Immature natural killer cell (primary cell): ENCODE data around the gene TRPV2. TPM values are rescaled to one million over a fixed set of nuclear protein-coding genes. Genes with fewer than 3 reads are reported as not detected.
"Not testable (repeated sequence)": the region's sequence is repeated elsewhere in the genome, so short reads cannot be mapped to it uniquely, and the experiment has no call there.

Experiments
- DNase-seq, 3 donors: peaks; one replicate each; pipeline ENCODE4 v3.0.0; 2022; ENCODE audit warnings: mixed read lengths in 1 of 3
- H3K27ac Mint-ChIP-seq, 6 donors: one replicate each; pipeline ENCODE4 v1.8.0; 2020; ENCODE audit warnings: mixed read lengths in 6 of 6, mild to moderate bottlenecking in 5 of 6, inconsistent platforms in 4 of 6, moderate library complexity in 3 of 6
- H3K27me3 Mint-ChIP-seq, 3 donors: one replicate each; pipeline ENCODE4 v1.8.0; 2020 to 2021; ENCODE audit warnings: low read depth in 3 of 3, mild to moderate bottlenecking in 3 of 3, mixed read lengths in 3 of 3, moderate library complexity in 3 of 3, inconsistent platforms in 1 of 3
- H3K36me3 Mint-ChIP-seq, 3 donors: one replicate each; pipeline ENCODE4 v1.8.0; 2020; ENCODE audit warnings: mixed read lengths in 3 of 3, inconsistent platforms in 2 of 3, mild to moderate bottlenecking in 2 of 3
- H3K4me1 Mint-ChIP-seq, 2 donors: one replicate each; pipeline ENCODE4 v1.8.0; 2020; ENCODE audit warnings: inconsistent platforms in 2 of 2, mild to moderate bottlenecking in 2 of 2, mixed read lengths in 2 of 2, moderate library complexity in 1 of 2
- H3K4me3 Mint-ChIP-seq, 5 donors: one replicate each; pipeline ENCODE4 v1.8.0; 2020; ENCODE audit warnings: mild to moderate bottlenecking in 5 of 5, mixed read lengths in 5 of 5, inconsistent platforms in 3 of 5, moderate library complexity in 3 of 5
- H3K9me3 Mint-ChIP-seq, 6 donors: one replicate each; pipeline ENCODE4 v1.8.0; 2020; ENCODE audit warnings: mild to moderate bottlenecking in 6 of 6, mixed read lengths in 6 of 6, inconsistent platforms in 4 of 6, moderate library complexity in 3 of 6
- polyA plus RNA-seq, 3 donors: library from polyadenylated mRNA; unstranded; fragments of 300-500 nt; fragmentation: Illumina TruSeq; gene quantifications; one replicate each; pipeline ENCODE4 v1.2.3, GENCODE V29; 2021

The TRPV2 gene
- polyA plus RNA-seq, 3 donors from 2014 or later = 151 to 206 (median 202) TPM

DNA sequence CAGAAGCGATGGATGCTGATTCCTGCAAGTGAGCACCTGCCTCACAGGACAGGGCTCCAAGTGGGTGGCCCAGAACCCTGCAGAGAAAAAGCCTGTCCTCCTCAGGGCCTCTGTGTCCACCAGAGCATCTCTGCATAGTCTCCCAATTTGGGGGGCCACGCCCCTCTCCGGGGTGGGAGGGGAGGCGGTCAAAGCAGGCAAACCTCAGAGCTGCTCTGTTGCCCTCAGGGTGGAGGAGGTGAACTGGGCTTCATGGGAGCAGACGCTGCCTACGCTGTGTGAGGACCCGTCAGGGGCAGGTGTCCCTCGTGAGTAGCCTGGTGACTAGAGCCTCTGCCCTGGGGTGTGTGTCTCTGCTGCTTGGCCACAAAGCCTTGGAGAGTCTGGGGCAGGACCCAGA is 19.3 kb downstream of the TRPV2 start:
- Mint-ChIP-seq H3K9me3 (no peaks in the 10 kb centered on the region), H3K36me3 (peaks cover 0 to 4% (median 0%) of the 10 kb centered on the region in 3 donors)

DNA sequence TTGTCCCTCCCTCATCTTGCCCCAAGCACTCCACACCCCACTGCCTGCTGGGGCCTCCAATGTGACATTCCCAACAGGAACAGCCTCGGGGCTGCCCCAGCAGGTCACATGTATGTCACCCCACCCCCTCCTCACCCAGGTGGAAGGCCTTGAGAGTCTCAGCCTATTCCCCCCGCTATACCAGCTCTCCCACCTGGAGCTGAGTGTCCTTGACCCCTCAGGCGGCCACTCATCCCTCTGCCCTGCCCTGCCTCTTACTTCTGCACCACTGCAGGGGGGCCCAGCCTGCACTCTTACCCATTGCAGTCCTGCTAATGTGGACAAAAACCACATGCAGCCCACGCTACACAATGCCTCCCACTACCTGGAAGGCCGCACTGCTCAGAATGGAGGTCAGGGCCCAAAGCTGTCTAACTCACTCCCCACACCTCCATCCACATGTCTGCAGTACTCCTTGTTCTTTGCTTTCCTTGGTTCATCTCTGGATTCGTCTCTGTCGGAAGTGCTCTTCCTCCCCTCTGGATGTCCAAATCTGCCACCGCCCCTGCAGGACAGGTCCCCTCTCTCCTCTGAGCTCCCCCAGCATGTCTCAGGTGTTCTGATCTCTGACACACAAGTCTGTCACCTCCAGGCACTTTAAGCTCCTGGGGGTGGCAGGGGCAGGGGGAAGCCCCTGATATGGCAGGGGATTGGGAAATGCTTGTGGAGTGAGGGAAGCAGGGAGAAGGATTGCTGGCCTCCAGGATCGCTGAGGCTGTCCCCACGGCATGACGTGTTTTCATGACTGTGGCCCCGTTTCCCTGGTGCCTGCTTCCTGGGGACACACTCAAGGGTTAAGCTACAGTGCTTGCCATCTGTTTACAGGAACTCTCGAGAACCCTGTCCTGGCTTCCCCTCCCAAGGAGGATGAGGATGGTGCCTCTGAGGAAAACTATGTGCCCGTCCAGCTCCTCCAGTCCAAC is 20.8 kb downstream of the TRPV2 start:
- H3K9me3 Mint-ChIP-seq = no peaks in the 10 kb centered on the region
- DNase-seq = no peak
- no peak overlapping the region for H3K4me3 Mint-ChIP-seq
- peaks cover 6 to 14% (median 7%) of the 10 kb centered on the region in 3 donors for H3K27me3 Mint-ChIP-seq
- H3K27ac Mint-ChIP-seq = peak overlapping the region; percentile 59 to 88 (median 76)
- peaks cover 0 to 3% (median 3%) of the 10 kb centered on the region in 3 donors for H3K36me3 Mint-ChIP-seq
- H3K4me1 Mint-ChIP-seq = peaks cover 46 to 50% of the 10 kb centered on the region in 2 donors

More for the DNA sequence above, 19.3 kb downstream of the TRPV2 start:
- Mint-ChIP-seq H3K27me3 (peaks cover 6 to 12% (median 7%) of the 10 kb centered on the region in 3 donors), H3K4me3 (no peak overlapping the region), H3K4me1 (peaks cover 33 to 35% of the 10 kb centered on the region in 2 donors), H3K27ac (peak overlapping the region in 3 of 6 donors; percentile 23 to 77 (median 59))
- no peak for DNase-seq

DNA sequence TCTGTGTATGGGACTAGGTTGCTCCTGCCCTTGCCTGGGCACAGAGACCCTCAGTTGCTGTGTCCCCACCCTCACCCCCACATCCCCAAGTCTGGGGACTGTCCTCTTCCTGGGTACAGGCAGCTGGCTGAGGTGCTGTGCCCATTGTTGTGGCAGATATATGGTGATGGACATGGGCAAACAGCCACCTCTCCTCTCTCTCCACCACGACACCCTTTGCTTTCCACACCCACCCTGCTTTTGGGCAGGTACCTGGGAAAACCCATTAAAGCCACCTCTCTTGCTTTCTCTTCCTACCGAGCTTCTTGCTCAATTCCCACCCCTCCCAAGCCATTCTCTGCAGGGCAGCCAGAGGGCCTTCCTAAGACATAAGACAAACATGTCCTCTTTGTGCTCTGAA is 21.7 kb downstream of the TRPV2 start:
- Mint-ChIP-seq H3K27ac (peak overlapping the region; percentile 10 to 80 (median 46)), H3K36me3 (peaks cover 2 to 6% (median 3%) of the 10 kb centered on the region in 3 donors), H3K9me3 (no peaks in the 10 kb centered on the region), H3K4me1 (peaks cover 49 to 58% of the 10 kb centered on the region in 2 donors), H3K27me3 (peaks cover 6 to 14% (median 7%) of the 10 kb centered on the region in 3 donors), H3K4me3 (peak overlapping the region in 1 of 5 donors; percentile 47)
- no peak for DNase-seq

DNA sequence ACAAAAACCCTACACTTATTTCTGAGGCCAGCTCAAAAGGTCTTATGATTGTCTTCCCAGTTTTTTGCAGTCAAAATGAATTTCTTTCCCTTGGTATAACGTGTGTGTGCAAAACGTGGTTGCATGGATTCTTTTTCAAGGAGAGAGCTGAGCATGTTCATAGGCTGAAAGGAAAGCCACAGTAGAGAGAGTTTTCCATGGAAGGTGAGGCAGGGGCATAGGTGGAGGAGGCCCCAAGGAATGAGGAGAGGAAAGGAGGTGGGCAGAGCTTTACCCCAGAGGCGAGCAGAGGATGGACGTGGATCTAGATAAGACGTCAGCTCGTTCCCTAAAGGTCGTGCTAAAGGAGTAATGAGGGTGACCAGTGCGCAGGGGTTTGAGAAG is 22.8 kb downstream of the TRPV2 start:
- peaks cover 3 to 8% (median 7%) of the 10 kb centered on the region in 3 donors for H3K36me3 Mint-ChIP-seq
- H3K4me3 Mint-ChIP-seq = peak overlapping the region; percentile 98 to 100 (median 99)
- peaks cover 6 to 14% (median 7%) of the 10 kb centered on the region in 3 donors for H3K27me3 Mint-ChIP-seq
- H3K9me3 Mint-ChIP-seq = no peaks in the 10 kb centered on the region
- peaks cover 53 to 69% of the 10 kb centered on the region in 2 donors for H3K4me1 Mint-ChIP-seq
- DNase-seq = no peak
- peak overlapping the region; percentile 94 to 100 (median 98) for H3K27ac Mint-ChIP-seq

DNA sequence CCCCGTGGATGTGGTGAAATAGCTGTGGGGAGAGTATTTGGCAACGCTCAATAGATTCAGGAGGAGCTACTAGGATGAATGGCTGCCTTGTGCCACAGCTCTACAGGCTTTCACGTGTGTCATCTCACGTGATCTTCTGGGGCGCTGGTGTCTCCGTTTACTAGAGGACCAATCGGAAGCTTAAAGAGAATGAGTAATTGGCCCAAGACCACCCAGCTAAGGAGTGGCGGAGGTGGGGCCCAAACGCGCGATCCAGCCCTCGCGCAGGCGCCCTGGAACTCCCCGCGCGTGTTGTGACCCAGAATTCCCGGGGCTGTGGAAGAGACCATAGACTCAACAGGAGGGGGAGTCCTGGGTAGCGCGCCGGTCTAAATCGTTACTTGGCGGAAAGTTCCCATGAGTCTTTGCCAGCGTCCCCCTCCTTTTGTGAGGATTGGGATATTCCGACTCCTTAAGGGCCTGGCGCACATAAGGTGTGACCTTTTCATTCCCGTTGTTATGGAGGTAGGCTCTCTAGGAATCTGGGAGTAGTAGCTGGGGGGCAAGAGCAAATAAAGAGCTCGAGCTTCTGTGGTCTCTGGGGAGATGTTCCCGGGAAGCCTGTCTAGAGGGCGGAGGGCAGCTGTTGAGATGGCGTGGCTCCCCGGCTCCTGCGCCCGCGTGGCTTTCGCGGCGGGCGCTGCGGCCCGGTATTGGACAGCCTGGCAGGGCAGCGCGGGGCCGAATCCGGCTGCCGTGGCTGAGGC is 23.4 kb downstream of the TRPV2 start:
- Mint-ChIP-seq H3K9me3 (no peaks in the 10 kb centered on the region), H3K4me3 (peak overlapping the region; percentile 98 to 100 (median 99)), H3K27ac (peak overlapping the region; percentile 94 to 100 (median 98)), H3K27me3 (peaks cover 6 to 14% (median 7%) of the 10 kb centered on the region in 3 donors), H3K36me3 (peaks cover 3 to 8% (median 7%) of the 10 kb centered on the region in 3 donors), H3K4me1 (peaks cover 53 to 69% of the 10 kb centered on the region in 2 donors)
- DNase-seq = peak; percentile 95 to 96 (median 95)

DNA sequence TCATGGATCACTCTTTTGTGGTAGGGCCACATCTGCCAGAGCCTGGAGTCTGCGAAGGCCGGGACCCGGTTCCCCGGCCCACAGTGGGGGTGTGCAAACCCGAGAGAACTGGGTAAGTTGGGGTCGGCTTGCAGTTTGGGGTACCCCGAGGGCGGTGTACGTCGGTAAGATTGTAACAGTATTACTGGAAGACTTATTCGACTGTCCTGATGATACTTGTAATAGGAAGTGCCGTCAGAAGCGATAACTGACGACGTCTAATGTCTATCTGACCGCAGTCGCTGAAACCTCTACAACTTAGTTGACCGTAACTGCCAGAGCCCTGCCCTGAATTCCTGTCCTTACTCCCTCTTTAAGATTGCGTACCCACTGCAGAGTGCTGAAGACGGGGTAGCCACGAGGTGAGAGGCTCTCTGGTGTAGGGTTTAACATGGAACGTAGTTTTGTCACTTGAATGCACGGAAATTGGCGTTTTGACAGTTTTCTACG is 24.0 kb downstream of the TRPV2 start:
- Mint-ChIP-seq H3K27me3 (peaks cover 6 to 14% (median 7%) of the 10 kb centered on the region in 3 donors), H3K4me3 (peak overlapping the region; percentile 98 to 100 (median 99)), H3K9me3 (no peaks in the 10 kb centered on the region), H3K27ac (peak overlapping the region; percentile 94 to 100 (median 98)), H3K36me3 (peaks cover 3 to 10% (median 8%) of the 10 kb centered on the region in 3 donors), H3K4me1 (peaks cover 53 to 69% of the 10 kb centered on the region in 2 donors)
- peak; percentile 49 to 66 (median 52) for DNase-seq

DNA sequence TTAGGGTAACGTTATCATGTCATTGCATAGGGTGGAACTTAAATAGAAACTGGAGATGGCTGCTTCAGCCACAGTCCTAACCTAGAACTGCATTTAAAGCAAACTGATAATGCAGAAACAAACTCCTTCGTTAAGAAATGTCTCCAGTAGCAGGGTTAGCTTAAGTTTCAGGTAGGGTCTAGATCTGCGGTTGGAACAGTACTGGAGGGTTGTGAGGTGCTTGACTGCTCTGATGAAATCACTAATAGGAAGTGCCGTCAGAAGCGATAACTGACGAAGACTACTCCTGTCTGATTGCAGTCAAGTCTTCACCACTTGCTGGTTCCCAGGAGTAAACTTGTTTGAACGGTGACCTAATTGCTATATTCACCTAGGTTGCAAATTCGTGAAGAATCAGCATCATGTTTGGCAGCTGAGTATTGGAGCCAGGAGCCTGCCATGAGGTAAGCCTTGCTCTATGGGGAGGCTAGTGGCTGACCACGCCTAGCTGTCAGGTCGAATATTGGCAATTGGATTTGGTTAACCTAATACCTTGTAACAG is 24.5 kb downstream of the TRPV2 start:
- peaks cover 3 to 10% (median 8%) of the 10 kb centered on the region in 3 donors for H3K36me3 Mint-ChIP-seq
- H3K27me3 Mint-ChIP-seq = peaks cover 6 to 14% (median 7%) of the 10 kb centered on the region in 3 donors
- peak overlapping the region; percentile 98 to 100 (median 99) for H3K4me3 Mint-ChIP-seq
- H3K27ac Mint-ChIP-seq = peak overlapping the region; percentile 94 to 100 (median 98)
- peak; percentile 51 to 58 (median 55) for DNase-seq
- peaks cover 53 to 69% of the 10 kb centered on the region in 2 donors for H3K4me1 Mint-ChIP-seq
- H3K9me3 Mint-ChIP-seq = no peaks in the 10 kb centered on the region

DNA sequence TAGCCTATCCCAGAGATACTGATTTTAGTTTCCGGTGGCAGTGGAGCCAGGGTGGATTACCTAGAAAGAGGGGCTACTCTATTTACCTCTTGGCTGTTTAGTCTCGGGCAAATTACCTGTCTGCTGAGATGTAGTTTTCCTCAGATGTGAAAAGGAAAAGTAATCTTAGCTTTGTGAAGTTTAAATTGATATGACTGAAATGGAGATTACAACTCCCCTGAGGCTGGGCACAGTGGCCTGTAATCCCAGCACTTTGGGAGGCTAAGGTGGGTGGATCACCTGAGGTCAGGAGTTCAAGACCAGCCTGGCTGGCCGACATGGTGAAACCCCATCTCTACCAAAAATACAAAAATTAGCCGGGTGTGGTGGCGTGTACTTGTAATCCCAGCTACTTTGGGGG is 25.0 kb downstream of the TRPV2 start:
- DNase-seq, H3K9me3 Mint-ChIP-seq: not testable (repeated sequence)
- Mint-ChIP-seq H3K27ac (peak overlapping the region; percentile 94 to 100 (median 98)), H3K36me3 (peaks cover 3 to 10% (median 8%) of the 10 kb centered on the region in 3 donors), H3K4me1 (peaks cover 50 to 64% of the 10 kb centered on the region in 2 donors), H3K27me3 (peaks cover 6 to 14% (median 7%) of the 10 kb centered on the region in 3 donors), H3K4me3 (peak overlapping the region; percentile 98 to 100 (median 99))

DNA sequence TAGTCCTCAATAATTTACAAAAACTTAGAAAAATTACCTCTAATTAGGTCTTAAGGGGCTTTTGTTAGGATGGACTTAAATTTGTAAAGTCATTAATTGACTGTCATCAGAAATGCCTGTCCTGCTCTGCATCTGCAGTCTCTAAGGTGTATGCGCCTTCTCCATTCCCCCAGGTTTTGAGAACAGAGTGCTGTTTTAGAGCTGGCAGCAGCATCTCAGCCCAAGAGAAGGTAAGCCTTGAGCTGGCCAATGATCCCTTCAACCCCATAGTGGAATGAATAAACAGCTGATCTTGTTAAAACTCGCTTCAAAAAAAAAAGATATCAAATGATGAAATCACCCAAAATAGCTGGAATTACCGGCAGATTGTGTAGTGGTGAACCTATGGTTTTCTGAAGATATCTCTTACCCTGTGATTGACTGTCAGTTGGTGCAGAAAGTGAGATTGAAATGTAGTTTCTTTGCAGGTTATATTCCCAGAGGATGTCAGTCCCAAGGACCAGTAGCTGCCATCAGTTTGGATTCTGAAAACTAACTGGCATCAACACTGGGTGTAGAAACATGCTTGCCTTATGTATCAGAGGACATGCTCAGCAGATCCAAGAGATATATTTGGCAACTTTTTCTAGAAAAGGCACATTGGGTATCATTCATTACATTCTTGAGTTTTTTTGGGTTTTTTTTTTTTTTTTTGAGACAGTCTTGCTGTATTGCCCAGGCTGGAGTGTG is 25.7 kb downstream of the TRPV2 start:
- peaks cover 3 to 11% (median 8%) of the 10 kb centered on the region in 3 donors for H3K36me3 Mint-ChIP-seq
- peak overlapping the region in 3 of 5 donors; percentile 33 to 100 (median 99) for H3K4me3 Mint-ChIP-seq
- H3K27me3 Mint-ChIP-seq = peaks cover 6 to 12% (median 7%) of the 10 kb centered on the region in 3 donors
- H3K9me3 Mint-ChIP-seq = no peaks in the 10 kb centered on the region
- peak overlapping the region; percentile 13 to 76 (median 54) for H3K27ac Mint-ChIP-seq
- no peak for DNase-seq
- peaks cover 44 to 59% of the 10 kb centered on the region in 2 donors for H3K4me1 Mint-ChIP-seq

DNA sequence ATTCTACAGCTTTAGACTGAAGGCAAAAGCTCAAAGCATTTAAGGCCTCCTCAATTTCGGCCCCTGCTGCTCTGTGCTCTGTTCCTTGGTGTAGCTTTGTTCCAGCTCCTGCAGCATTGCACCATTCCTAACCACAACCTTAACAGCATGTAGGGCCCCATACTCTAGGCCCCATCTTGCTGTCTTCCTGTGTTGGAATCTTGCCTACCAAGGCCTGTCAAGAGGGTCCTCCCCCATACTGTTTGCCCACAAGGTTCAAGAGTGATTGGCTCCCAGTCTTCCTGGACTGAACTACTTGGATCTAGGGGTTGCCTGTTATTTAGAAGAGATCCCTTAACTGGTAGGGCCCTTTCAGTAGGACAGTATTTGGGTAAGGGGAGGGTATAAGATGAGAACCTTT is 26.8 kb downstream of the TRPV2 start:
- peak overlapping the region in 5 of 6 donors; percentile 27 to 78 (median 45) for H3K27ac Mint-ChIP-seq
- H3K36me3 Mint-ChIP-seq = peaks cover 3 to 13% (median 8%) of the 10 kb centered on the region in 3 donors
- peaks cover 6 to 12% (median 7%) of the 10 kb centered on the region in 3 donors for H3K27me3 Mint-ChIP-seq
- no peak for DNase-seq
- peak overlapping the region in 3 of 5 donors; percentile 20 to 49 (median 40) for H3K4me3 Mint-ChIP-seq
- no peaks in the 10 kb centered on the region for H3K9me3 Mint-ChIP-seq
- H3K4me1 Mint-ChIP-seq = peaks cover 37 to 57% of the 10 kb centered on the region in 2 donors

DNA sequence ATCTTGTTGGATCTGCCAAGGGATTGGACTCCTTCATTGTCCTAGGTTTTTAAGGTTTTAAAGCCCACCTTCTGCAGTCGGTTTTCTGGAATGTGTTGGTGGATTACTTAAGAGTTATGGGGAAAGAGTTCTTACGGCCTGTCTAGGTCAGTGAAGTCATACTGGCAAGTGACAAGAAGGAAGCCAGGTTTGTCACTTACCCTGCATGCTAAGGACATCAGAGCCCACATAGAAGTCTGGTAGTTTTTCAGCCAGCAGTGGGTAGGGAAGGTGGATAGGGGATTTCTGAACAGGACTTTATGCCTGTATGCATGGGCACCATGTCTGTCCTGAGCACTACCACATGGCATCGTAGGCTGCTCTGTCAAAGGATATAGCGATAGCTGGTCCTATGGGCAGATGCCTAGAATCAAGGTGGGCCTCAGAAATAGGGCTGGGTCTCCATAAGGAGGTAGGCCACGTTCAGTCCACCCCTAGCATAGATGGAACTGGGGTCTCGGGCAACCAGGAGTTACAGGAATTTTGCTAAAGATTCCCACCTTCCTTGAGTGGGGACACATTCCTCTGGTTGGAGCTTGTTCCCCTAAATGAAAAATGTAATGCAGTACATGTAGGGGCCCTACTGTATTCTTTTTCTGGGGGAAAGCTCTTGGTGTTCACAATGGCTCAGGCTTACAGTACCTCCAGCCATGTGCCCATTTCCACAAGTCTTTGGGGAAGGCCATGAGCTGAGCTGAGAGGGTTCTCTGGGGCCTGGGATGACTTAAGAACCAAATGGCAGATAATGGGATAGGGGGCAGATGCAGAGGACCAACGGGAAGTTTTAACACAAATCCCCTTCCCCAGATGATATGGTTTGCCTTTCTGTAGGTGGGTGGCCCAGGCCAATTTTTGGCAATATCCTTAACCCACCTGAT is 27.5 kb downstream of the TRPV2 start:
- no peaks in the 10 kb centered on the region for H3K9me3 Mint-ChIP-seq
- peaks cover 3 to 13% (median 8%) of the 10 kb centered on the region in 3 donors for H3K36me3 Mint-ChIP-seq
- H3K27ac Mint-ChIP-seq = peak overlapping the region in 4 of 6 donors; percentile 27 to 76 (median 40)
- H3K27me3 Mint-ChIP-seq = peaks cover 6 to 12% (median 7%) of the 10 kb centered on the region in 3 donors
- peaks cover 34 to 57% of the 10 kb centered on the region in 2 donors for H3K4me1 Mint-ChIP-seq
- H3K4me3 Mint-ChIP-seq = no peak overlapping the region
- DNase-seq = no peak
